ENCODE measurements around the gene ARID1B.

GRCh38 chr6:157219201-157220200 is 442.3 kb downstream of the ARID1B start:
- no peak for TF ChIP-seq POLR2A (IDR thresholded peaks at IDR 0.05)
- TF ChIP-seq, protein P1, sequence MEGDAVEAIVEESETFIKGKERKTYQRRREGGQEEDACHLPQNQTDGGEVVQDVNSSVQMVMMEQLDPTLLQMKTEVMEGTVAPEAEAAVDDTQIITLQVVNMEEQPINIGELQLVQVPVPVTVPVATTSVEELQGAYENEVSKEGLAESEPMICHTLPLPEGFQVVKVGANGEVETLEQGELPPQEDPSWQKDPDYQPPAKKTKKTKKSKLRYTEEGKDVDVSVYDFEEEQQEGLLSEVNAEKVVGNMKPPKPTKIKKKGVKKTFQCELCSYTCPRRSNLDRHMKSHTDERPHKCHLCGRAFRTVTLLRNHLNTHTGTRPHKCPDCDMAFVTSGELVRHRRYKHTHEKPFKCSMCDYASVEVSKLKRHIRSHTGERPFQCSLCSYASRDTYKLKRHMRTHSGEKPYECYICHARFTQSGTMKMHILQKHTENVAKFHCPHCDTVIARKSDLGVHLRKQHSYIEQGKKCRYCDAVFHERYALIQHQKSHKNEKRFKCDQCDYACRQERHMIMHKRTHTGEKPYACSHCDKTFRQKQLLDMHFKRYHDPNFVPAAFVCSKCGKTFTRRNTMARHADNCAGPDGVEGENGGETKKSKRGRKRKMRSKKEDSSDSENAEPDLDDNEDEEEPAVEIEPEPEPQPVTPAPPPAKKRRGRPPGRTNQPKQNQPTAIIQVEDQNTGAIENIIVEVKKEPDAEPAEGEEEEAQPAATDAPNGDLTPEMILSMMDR (IDR thresholded peaks at IDR 0.05) = no peak

Data from adrenal gland (tissue), 5 donors.